Activated T-helper 1 cell treated with anti-CD3 and anti-CD28 coated beads, Interleukin-12 subunit alpha, Interleukin-12 subunit beta, Interleukin-2, Interleukin-4 antibody, amounts not matched to agents 30 ng/mL and 10 ng/mL and 1 ng/mL, durations not matched to agents 14 hours and 24 hours and 36 hours (primary cell): ENCODE results near the gene PRDX6. TPM values are rescaled to one million over a fixed set of nuclear protein-coding genes. Genes with fewer than 3 reads are reported as not detected.
"Not testable (repeated sequence)": the region's sequence is repeated elsewhere in the genome, so short reads cannot be mapped to it uniquely, and the experiment has no call there.

Experiments used
- DNase-seq: peaks from one replicate; pipeline ENCODE4 v3.0.0; 2021; ENCODE audit warnings: low spot score
- H3K27ac Mint-ChIP-seq: one replicate; pipeline ENCODE4 v1.8.0; 2021; ENCODE audit warnings: mild to moderate bottlenecking, mixed read lengths
- H3K27me3 Mint-ChIP-seq: one replicate; pipeline ENCODE4 v1.8.0; 2022; ENCODE audit warnings: mild to moderate bottlenecking, moderate library complexity, mixed read lengths; ENCODE audit not compliant: insufficient read depth
- H3K36me3 Mint-ChIP-seq: one replicate; pipeline ENCODE4 v1.8.0; 2021; ENCODE audit warnings: low read depth, mixed read lengths
- H3K4me1 Mint-ChIP-seq: one replicate; pipeline ENCODE4 v1.8.0; 2021; ENCODE audit warnings: low read depth, mixed read lengths
- H3K4me3 Mint-ChIP-seq: one replicate; pipeline ENCODE4 v1.8.0; 2021; ENCODE audit warnings: mild to moderate bottlenecking, moderate library complexity, mixed read lengths
- H3K9me3 Mint-ChIP-seq: one replicate; pipeline ENCODE4 v1.8.0; 2021; ENCODE audit warnings: mixed read lengths
- intact Hi-C: fragments of 100-400 bp; cut with micrococcal nuclease; formaldehyde crosslinking; loops from one replicate; pipeline ENCODE4 v1.15.1; 2024
- total RNA-seq: library from RNA; stranded (reverse); gene quantifications from 2 replicates; pipeline ENCODE4 v1.2.3, GENCODE V29; 2022

Gene PRDX6
- total RNA-seq, 1 donor from 2014 or later: 124 TPM

DNA sequence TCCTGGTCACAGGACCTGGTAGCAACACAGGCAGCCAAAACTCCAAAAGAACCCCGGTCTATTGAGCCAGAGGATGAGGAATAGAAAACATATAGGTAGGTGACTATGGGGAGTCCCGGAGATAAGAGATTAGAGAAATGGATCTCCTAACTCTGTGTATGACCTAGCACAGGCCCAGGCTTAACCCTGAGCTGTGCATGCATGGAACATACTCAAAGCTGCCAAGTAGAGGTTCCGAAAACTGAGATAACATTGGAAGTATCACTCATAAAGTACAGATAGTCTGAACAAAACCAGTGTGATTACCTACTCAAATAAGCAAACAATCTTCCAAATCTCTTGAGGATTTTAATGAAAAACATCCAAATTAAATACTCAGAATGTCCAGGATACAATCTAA is 31.5 kb upstream of the PRDX6 start:
- peaks cover 17% of the 10 kb centered on the region for H3K4me1 Mint-ChIP-seq
- intact Hi-C loops: no loop called here
- DNase-seq: no peak
- peaks cover 42% of the 10 kb centered on the region for H3K36me3 Mint-ChIP-seq
- H3K27ac Mint-ChIP-seq: no peak overlapping the region
- no peak overlapping the region for H3K4me3 Mint-ChIP-seq
- H3K27me3 Mint-ChIP-seq: no peaks in the 10 kb centered on the region
- H3K9me3 Mint-ChIP-seq: peaks cover 26% of the 10 kb centered on the region

GRCh38 chr1:173447224-173447623 is 29.9 kb upstream of the PRDX6 start:
- H3K4me3 Mint-ChIP-seq: no peak overlapping the region

GRCh38 chr1:173448945-173449344 is 28.2 kb upstream of the PRDX6 start:
- peaks cover 2% of the 10 kb centered on the region for H3K27me3 Mint-ChIP-seq
- peaks cover 12% of the 10 kb centered on the region for H3K4me1 Mint-ChIP-seq
- no peak for DNase-seq
- H3K9me3 Mint-ChIP-seq: peaks cover 26% of the 10 kb centered on the region
- H3K4me3 Mint-ChIP-seq: no peak overlapping the region
- H3K27ac Mint-ChIP-seq: no peak overlapping the region
- intact Hi-C loops: no loop called here
- H3K36me3 Mint-ChIP-seq: peaks cover 36% of the 10 kb centered on the region

More at GRCh38 chr1:173447224-173447623, 29.9 kb upstream of the PRDX6 start:
- Mint-ChIP-seq H3K36me3 (peaks cover 38% of the 10 kb centered on the region), H3K27me3 (peaks cover 2% of the 10 kb centered on the region), H3K9me3 (peaks cover 26% of the 10 kb centered on the region), H3K27ac (no peak overlapping the region), H3K4me1 (peaks cover 17% of the 10 kb centered on the region)
- DNase-seq: no peak
- intact Hi-C loops: no loop called here

- intact Hi-C loops: no loop called here
- Mint-ChIP-seq H3K4me3 (no peak overlapping the region), H3K4me1 (peaks cover 15% of the 10 kb centered on the region), H3K27ac (no peak overlapping the region), H3K9me3 (peaks cover 12% of the 10 kb centered on the region), H3K36me3 (peaks cover 36% of the 10 kb centered on the region), H3K27me3 (peaks cover 2% of the 10 kb centered on the region)
- DNase-seq: no peak
Measured at GRCh38 chr1:173451981-173452380, 25.2 kb upstream of the PRDX6 start.

DNA sequence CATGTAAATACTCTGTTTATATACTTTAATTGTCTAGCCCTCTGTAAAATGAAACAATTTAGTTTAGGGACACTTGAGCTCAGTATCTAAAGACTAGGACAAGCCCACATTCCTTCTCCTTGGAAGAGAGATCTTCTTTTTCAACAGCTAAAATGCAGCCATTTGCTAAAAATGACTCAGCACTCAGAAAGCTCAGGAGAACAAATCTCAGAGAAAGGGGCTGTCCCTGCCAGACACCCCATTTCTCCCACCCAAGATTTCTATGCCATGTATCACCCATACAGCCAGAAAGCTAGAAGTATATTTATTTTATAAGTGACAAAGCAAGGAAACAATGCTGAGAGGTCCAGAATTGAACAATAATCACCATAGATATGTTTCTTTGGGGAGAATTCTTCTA is 23.2 kb upstream of the PRDX6 start:
- intact Hi-C loops: no loop called here
- peaks cover 27% of the 10 kb centered on the region for H3K36me3 Mint-ChIP-seq
- H3K4me3 Mint-ChIP-seq: no peak overlapping the region
- no peak for DNase-seq
- H3K9me3 Mint-ChIP-seq: no peaks in the 10 kb centered on the region
- H3K27ac Mint-ChIP-seq: no peak overlapping the region
- peaks cover 2% of the 10 kb centered on the region for H3K27me3 Mint-ChIP-seq
- peaks cover 15% of the 10 kb centered on the region for H3K4me1 Mint-ChIP-seq

DNA sequence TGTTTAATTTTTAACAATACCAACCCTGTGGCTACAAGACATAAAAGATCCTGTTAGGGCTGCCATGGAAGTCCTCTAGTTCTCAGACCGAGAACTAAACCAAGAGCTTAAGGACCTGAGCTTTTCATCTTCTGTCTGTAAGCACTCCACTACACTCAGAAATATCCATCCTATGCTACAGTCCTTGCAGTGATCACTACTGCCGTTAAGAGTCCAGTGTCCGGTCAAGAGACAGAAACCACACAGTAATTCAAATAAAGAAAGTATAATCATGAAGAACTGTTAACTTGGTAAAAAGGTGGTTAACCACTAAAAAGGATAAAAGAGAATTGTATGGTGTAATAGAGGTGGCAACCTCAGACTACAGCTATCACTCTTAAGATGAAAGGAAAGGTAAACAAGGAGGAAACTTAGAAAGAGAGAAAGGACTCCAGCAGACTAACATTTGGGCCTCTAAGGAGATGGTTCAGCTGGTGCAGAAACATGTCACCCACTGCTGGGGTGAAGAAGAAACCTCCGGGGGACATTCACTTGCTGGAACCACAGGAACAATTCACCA is 22.1 kb upstream of the PRDX6 start:
- DNase-seq: no peak
- intact Hi-C loops: no loop called here
- peaks cover 20% of the 10 kb centered on the region for H3K4me1 Mint-ChIP-seq

GRCh38 chr1:173459885-173460284 is 17.2 kb upstream of the PRDX6 start:
- peaks cover 44% of the 10 kb centered on the region for H3K36me3 Mint-ChIP-seq
- H3K4me3 Mint-ChIP-seq: no peak overlapping the region
- H3K4me1 Mint-ChIP-seq: peaks cover 18% of the 10 kb centered on the region
- DNase-seq: no peak
- no peaks in the 10 kb centered on the region for H3K27me3 Mint-ChIP-seq
- H3K27ac Mint-ChIP-seq: no peak overlapping the region
- intact Hi-C loops: no loop called here
- H3K9me3 Mint-ChIP-seq: peaks cover 30% of the 10 kb centered on the region

More for the DNA sequence above, 22.1 kb upstream of the PRDX6 start:
- Mint-ChIP-seq H3K27ac (peak overlapping the region; percentile 37), H3K9me3 (no peaks in the 10 kb centered on the region), H3K36me3 (peaks cover 21% of the 10 kb centered on the region), H3K27me3 (peaks cover 2% of the 10 kb centered on the region), H3K4me3 (no peak overlapping the region)

DNA sequence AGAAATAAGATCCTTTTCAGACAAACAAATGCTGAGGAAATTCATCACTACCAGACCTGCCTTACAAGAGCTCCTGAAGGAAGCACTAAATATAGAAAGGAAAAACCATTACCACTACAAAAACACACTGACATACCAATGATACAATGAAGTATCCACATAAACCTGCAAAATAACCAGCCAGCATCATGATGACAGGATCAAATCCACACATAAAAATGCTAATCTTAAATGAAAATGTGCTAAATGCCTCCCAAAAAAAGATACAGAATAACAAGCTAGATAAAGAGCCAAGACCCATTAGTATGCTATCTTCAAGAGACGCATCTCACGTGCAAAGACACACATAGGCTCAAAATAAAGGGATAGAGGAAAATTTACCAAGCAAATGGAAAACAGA is 14.5 kb upstream of the PRDX6 start:
- H3K36me3 Mint-ChIP-seq: peaks cover 43% of the 10 kb centered on the region
- not testable (repeated sequence) for H3K27me3 Mint-ChIP-seq, H3K4me1 Mint-ChIP-seq, H3K27ac Mint-ChIP-seq, DNase-seq, H3K4me3 Mint-ChIP-seq
- intact Hi-C loops: loop anchor here (2.0 kb wide), 1 partner anchor 14 kb away; the partner anchor contains the start of gene PRDX6
- H3K9me3 Mint-ChIP-seq: peaks cover 52% of the 10 kb centered on the region

GRCh38 chr1:173464185-173464584 is 12.9 kb upstream of the PRDX6 start:
- peaks cover 62% of the 10 kb centered on the region for H3K9me3 Mint-ChIP-seq

GRCh38 chr1:173467426-173467825 is 9.7 kb upstream of the PRDX6 start:
- intact Hi-C loops: no loop called here

More at GRCh38 chr1:173464185-173464584, 12.9 kb upstream of the PRDX6 start:
- DNase-seq, H3K27me3 Mint-ChIP-seq, intact Hi-C loops, H3K4me1 Mint-ChIP-seq, H3K4me3 Mint-ChIP-seq, H3K27ac Mint-ChIP-seq: not testable (repeated sequence)
- peaks cover 47% of the 10 kb centered on the region for H3K36me3 Mint-ChIP-seq

DNA sequence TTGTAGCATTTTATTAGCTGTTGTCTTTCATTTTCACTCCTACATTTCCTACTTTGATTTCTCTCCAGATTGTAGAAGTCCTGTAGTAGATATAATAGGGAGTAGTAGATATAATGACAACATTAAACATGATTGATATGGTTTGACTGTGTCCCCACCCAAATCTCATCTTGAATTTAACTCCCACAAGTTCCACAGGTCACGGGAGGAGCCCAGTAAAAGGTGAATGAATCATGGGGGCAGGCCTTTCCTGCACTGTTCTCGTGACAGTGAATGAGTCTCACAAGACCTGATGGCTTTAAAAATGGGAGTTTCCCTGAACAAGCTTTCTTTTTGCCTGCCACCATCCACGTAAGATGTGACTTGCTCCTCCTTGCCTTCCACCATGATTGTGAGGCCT is 7.5 kb upstream of the PRDX6 start:
- Mint-ChIP-seq H3K27me3 (no peaks in the 10 kb centered on the region), H3K27ac (no peak overlapping the region), H3K4me3 (no peak overlapping the region), H3K4me1 (peaks cover 16% of the 10 kb centered on the region), H3K36me3 (peaks cover 51% of the 10 kb centered on the region), H3K9me3 (peaks cover 59% of the 10 kb centered on the region)
- DNase-seq: no peak
- intact Hi-C loops: loop anchor here (10.0 kb wide), 2 partner anchors 1495 to 1685 kb away; partner anchors contain the start of gene METTL13

More at GRCh38 chr1:173467426-173467825, 9.7 kb upstream of the PRDX6 start:
- Mint-ChIP-seq H3K36me3 (peaks cover 54% of the 10 kb centered on the region), H3K27me3 (no peaks in the 10 kb centered on the region), H3K4me1 (no peaks in the 10 kb centered on the region), H3K9me3 (peaks cover 80% of the 10 kb centered on the region), H3K27ac (no peak overlapping the region), H3K4me3 (no peak overlapping the region)
- DNase-seq: no peak

DNA sequence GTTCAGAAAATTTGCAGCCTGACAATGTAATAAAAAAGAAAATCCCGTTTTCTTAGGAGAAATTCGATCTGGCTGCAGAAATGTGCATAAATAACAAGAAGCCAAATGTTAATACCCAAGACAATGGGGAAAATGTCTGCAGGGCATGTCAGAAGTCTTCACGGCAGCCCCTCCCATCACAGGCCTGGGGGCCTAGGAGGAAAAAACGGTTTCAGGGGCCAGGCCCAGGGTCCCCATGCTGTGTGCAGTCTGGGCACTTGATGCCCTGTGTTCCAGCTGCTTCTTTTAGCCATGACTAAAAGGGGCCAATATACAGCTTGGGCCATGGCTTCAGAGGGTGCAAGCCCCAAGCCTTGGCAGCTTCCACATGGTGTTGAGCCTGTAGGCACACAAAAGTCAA is 6.5 kb upstream of the PRDX6 start:
- Mint-ChIP-seq H3K36me3 (peaks cover 55% of the 10 kb centered on the region), H3K9me3 (peaks cover 51% of the 10 kb centered on the region), H3K27ac (no peak overlapping the region), H3K4me3 (no peak overlapping the region), H3K4me1 (peaks cover 25% of the 10 kb centered on the region), H3K27me3 (no peaks in the 10 kb centered on the region)
- DNase-seq: no peak
- intact Hi-C loops: loop anchor here (10.0 kb wide), 2 partner anchors 1494 to 1686 kb away; partner anchors contain the start of gene METTL13

DNA sequence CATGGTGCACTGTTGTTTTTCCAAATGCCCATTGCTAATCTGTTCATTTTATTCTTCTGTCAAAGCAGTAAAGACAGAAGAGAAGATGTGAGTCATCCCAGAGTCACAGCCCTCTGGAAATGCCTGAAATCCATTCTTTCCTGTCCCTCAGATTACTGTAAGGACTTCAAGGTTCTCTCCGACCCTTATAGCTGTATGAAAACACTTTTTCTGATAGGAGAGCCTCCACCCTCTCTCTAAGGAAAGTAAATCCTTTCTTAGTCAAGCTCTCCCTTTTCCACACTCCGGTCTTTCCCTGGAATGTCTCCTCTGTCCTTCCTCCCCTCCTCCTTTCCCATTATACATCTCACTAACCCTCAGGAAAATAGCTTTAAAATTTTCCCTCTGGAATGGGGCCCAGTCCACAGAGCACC is 3.5 kb upstream of the PRDX6 start:
- intact Hi-C loops: loop anchor here (10.0 kb wide), 2 partner anchors 1491 to 1689 kb away; partner anchors contain the start of gene METTL13
- Mint-ChIP-seq H3K27ac (no peak overlapping the region), H3K4me3 (no peak overlapping the region), H3K9me3 (peaks cover 31% of the 10 kb centered on the region), H3K36me3 (peaks cover 44% of the 10 kb centered on the region), H3K4me1 (peaks cover 43% of the 10 kb centered on the region), H3K27me3 (no peaks in the 10 kb centered on the region)
- no peak for DNase-seq
